Measurements from ENCODE around the gene ETFB.

Gene ETFB

DNA sequence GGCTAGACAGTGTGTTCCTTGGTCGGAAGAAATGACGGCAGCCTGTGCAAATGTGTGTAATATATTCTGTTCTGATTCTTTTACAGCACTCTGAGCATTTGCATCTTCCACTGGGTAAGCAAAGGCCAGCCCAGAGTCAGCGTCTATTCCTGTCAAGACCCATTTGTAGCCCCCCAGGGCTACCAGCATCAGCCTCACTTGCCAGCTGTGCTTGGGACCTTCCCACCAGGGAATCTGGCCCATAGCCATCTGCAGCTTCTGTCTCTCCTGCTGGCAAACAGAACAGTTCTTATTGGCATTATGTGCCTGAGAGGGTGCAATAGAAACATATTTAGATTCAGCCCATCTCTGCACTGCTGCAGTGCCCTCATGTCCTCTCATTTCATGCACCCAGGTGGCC is 60.7 kb downstream of the ETFB start:
- Histone ChIP-seq H3K4me3 (ENCODE audit: low read depth, low read length) (no peak overlapping the region), H2BK120ac (ENCODE audit: insufficient read depth, low read length, poor library complexity) (no peak overlapping the region), H3K27me3 (ENCODE audit: insufficient read depth, low read length) (no peaks in the 10 kb centered on the region), H2BK12ac (ENCODE audit: low read length) (no peak overlapping the region), H4K91ac (ENCODE audit: low read depth, low read length) (no peak overlapping the region), H3K4me1 (ENCODE audit: control insufficient read depth in 1 of 2, insufficient read depth in 2 of 2, low read length in 2 of 2) (no peaks in the 10 kb centered on the region), H3K18ac (ENCODE audit: low read length) (no peak overlapping the region), H3K4ac (ENCODE audit: low read depth, low read length) (no peak overlapping the region), H2BK5ac (ENCODE audit: low read depth, low read length, poor library complexity) (no peak overlapping the region), H3K36me3 (ENCODE audit: control insufficient read depth in 1 of 2, insufficient read depth in 2 of 2, low read length in 2 of 2) (no peaks in the 10 kb centered on the region), H3K14ac (ENCODE audit: low read length) (no peak overlapping the region), H2AFZ (ENCODE audit: insufficient read depth, low read length, poor library complexity) (no peak overlapping the region), H3K9ac (ENCODE audit: low read length) (no peak overlapping the region), H3K23ac (ENCODE audit: low read length) (no peak overlapping the region), H3K4me2 (ENCODE audit: low read length) (no peak overlapping the region), H3K27ac (ENCODE audit: low read depth, low read length) (no peak overlapping the region), H4K12ac (ENCODE audit: low read depth, low read length) (no peak overlapping the region), H3K9me3 (ENCODE audit: insufficient read depth, low read depth, low read length) (peaks cover 3% of the 10 kb centered on the region), H4K8ac (ENCODE audit: low read depth, low read length) (no peak overlapping the region), H3K79me1 (ENCODE audit: low read length) (no peaks in the 10 kb centered on the region), H2AK5ac (ENCODE audit: low read length) (no peak overlapping the region), H3K79me2 (ENCODE audit: control insufficient read depth, insufficient read depth, low read length, poor library complexity) (no peaks in the 10 kb centered on the region)
- no peak for DNase-seq
- WGBS (ENCODE audit: extremely low coverage, insufficient coverage, insufficient read length), result no CpG with 5 or more reads among the region's 3 CpGs

GRCh38 chr19:51301266-51301665 is 64.9 kb downstream of the ETFB start:
- Histone ChIP-seq H3K27ac (ENCODE audit: low read depth, low read length) (no peak overlapping the region), H3K18ac (ENCODE audit: low read length) (no peak overlapping the region), H2AFZ (ENCODE audit: insufficient read depth, low read length, poor library complexity) (no peak overlapping the region), H3K4me1 (ENCODE audit: control insufficient read depth in 1 of 2, insufficient read depth in 2 of 2, low read length in 2 of 2) (no peaks in the 10 kb centered on the region), H3K79me2 (ENCODE audit: control insufficient read depth, insufficient read depth, low read length, poor library complexity) (no peaks in the 10 kb centered on the region), H3K79me1 (ENCODE audit: low read length) (no peaks in the 10 kb centered on the region), H2BK5ac (ENCODE audit: low read depth, low read length, poor library complexity) (no peak overlapping the region), H3K4ac (ENCODE audit: low read depth, low read length) (no peak overlapping the region), H3K36me3 (ENCODE audit: control insufficient read depth in 1 of 2, insufficient read depth in 2 of 2, low read length in 2 of 2) (no peaks in the 10 kb centered on the region), H3K23ac (ENCODE audit: low read length) (no peak overlapping the region), H2BK12ac (ENCODE audit: low read length) (no peak overlapping the region), H3K4me3 (ENCODE audit: low read depth, low read length) (no peak overlapping the region), H4K8ac (ENCODE audit: low read depth, low read length) (no peak overlapping the region), H2BK120ac (ENCODE audit: insufficient read depth, low read length, poor library complexity) (no peak overlapping the region), H3K9ac (ENCODE audit: low read length) (no peak overlapping the region), H3K4me2 (ENCODE audit: low read length) (no peak overlapping the region), H4K91ac (ENCODE audit: low read depth, low read length) (no peak overlapping the region), H2AK5ac (ENCODE audit: low read length) (no peak overlapping the region), H3K27me3 (ENCODE audit: insufficient read depth, low read length) (no peaks in the 10 kb centered on the region), H3K14ac (ENCODE audit: low read length) (no peak overlapping the region), H3K9me3 (ENCODE audit: insufficient read depth, low read depth, low read length) (peaks cover 2% of the 10 kb centered on the region), H4K12ac (ENCODE audit: low read depth, low read length) (no peak overlapping the region)
- no CpG with 5 or more reads among the region's 7 CpGs for WGBS (ENCODE audit: extremely low coverage, insufficient coverage, insufficient read length)
- no peak for DNase-seq

DNA sequence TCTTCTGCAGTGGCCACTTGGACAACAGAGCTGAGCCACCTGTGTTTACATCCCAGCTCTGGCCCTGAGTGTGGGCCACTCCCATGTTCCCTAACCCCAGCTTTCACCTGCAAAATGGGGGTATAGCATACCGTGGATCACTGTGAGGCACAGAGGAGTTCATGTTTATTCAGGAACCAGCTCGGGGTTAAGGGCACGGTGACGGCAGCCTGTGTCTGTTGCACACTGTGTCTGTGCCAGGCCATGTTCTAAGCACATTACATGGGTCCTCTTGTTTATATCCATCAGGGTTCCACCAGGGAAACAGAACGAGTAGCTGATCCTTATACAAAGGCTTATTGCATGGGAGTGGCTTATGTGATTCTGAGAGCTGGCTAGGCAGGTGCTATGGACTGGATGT is 68.8 kb downstream of the ETFB start:
- Histone ChIP-seq H3K4ac (ENCODE audit: low read depth, low read length) (no peak overlapping the region), H3K27me3 (ENCODE audit: insufficient read depth, low read length) (no peaks in the 10 kb centered on the region), H2BK5ac (ENCODE audit: low read depth, low read length, poor library complexity) (no peak overlapping the region), H3K79me1 (ENCODE audit: low read length) (no peaks in the 10 kb centered on the region), H3K79me2 (ENCODE audit: control insufficient read depth, insufficient read depth, low read length, poor library complexity) (no peaks in the 10 kb centered on the region), H3K4me3 (ENCODE audit: low read depth, low read length) (no peak overlapping the region), H4K91ac (ENCODE audit: low read depth, low read length) (no peak overlapping the region), H3K9ac (ENCODE audit: low read length) (no peak overlapping the region), H2BK12ac (ENCODE audit: low read length) (no peak overlapping the region), H3K4me2 (ENCODE audit: low read length) (no peak overlapping the region), H4K8ac (ENCODE audit: low read depth, low read length) (no peak overlapping the region), H3K27ac (ENCODE audit: low read depth, low read length) (no peak overlapping the region), H3K23ac (ENCODE audit: low read length) (no peak overlapping the region), H3K18ac (ENCODE audit: low read length) (no peak overlapping the region), H3K9me3 (ENCODE audit: insufficient read depth, low read depth, low read length) (no peaks in the 10 kb centered on the region), H2BK120ac (ENCODE audit: insufficient read depth, low read length, poor library complexity) (no peak overlapping the region), H3K36me3 (ENCODE audit: control insufficient read depth in 1 of 2, insufficient read depth in 2 of 2, low read length in 2 of 2) (no peaks in the 10 kb centered on the region), H2AK5ac (ENCODE audit: low read length) (no peak overlapping the region), H3K14ac (ENCODE audit: low read length) (no peak overlapping the region), H3K4me1 (ENCODE audit: control insufficient read depth in 1 of 2, insufficient read depth in 2 of 2, low read length in 2 of 2) (no peaks in the 10 kb centered on the region), H2AFZ (ENCODE audit: insufficient read depth, low read length, poor library complexity) (no peak overlapping the region), H4K12ac (ENCODE audit: low read depth, low read length) (no peak overlapping the region)
- DNase-seq, result no peak
- no CpG with 5 or more reads among the region's 5 CpGs for WGBS (ENCODE audit: extremely low coverage, insufficient coverage, insufficient read length)

DNA sequence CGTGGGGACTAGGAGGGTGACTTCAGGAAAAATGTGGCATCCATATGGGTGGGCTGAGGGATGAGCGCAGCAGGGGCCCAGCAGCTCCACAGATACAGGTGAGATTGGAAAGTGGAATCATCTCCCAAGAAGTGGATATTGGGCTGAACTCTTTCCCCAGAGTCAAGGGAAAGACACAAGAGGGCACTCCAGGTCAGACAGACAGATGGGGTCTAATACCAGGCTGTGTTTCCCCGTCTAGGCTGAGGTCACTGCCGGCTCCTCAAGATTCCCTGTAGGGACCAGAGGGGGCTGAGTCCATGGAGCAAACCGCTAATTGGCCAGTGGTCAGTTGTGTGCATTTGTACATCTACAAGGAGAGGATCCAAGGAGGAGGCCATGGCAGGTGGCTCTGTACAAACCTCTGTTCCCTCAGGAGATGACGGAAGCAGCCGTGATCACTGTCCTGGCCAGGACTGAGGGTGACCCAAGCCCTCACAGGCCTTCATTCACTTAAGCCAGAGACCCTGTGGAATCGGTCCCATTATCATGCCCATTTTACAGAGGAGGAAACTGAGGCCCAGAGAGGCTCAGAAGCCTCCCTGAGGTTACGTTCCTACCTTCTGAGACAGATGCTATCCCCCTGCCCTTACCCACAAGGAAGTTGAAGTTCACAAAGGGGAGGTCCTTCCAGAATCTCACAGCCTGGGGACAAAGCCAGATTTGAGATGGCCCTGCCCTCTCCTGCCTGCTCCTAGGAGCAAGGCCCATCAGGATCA is 69.7 kb downstream of the ETFB start:
- H3K27me3 ChIP-seq (ENCODE audit: insufficient read depth, low read length), result no peaks in the 10 kb centered on the region
- H3K18ac ChIP-seq (ENCODE audit: low read length), result no peak overlapping the region
- no peak overlapping the region for H3K4me3 ChIP-seq (ENCODE audit: low read depth, low read length)
- no peaks in the 10 kb centered on the region for H3K9me3 ChIP-seq (ENCODE audit: insufficient read depth, low read depth, low read length)
- H3K79me1 ChIP-seq (ENCODE audit: low read length), result no peaks in the 10 kb centered on the region
- no peak overlapping the region for H4K91ac ChIP-seq (ENCODE audit: low read depth, low read length)
- H3K4me2 ChIP-seq (ENCODE audit: low read length), result no peak overlapping the region
- H3K23ac ChIP-seq (ENCODE audit: low read length), result no peak overlapping the region
- H3K4me1 ChIP-seq (ENCODE audit: control insufficient read depth in 1 of 2, insufficient read depth in 2 of 2, low read length in 2 of 2), result no peaks in the 10 kb centered on the region
- no peak overlapping the region for H2AFZ ChIP-seq (ENCODE audit: insufficient read depth, low read length, poor library complexity)
- H3K14ac ChIP-seq (ENCODE audit: low read length), result no peak overlapping the region
- no peak overlapping the region for H2BK5ac ChIP-seq (ENCODE audit: low read depth, low read length, poor library complexity)
- H3K27ac ChIP-seq (ENCODE audit: low read depth, low read length), result no peak overlapping the region
- H3K9ac ChIP-seq (ENCODE audit: low read length), result no peak overlapping the region
- H2AK5ac ChIP-seq (ENCODE audit: low read length), result no peak overlapping the region
- WGBS (ENCODE audit: extremely low coverage, insufficient coverage, insufficient read length), result no CpG with 5 or more reads among the region's 9 CpGs
- no peak overlapping the region for H3K4ac ChIP-seq (ENCODE audit: low read depth, low read length)
- no peak overlapping the region for H2BK12ac ChIP-seq (ENCODE audit: low read length)
- no peaks in the 10 kb centered on the region for H3K36me3 ChIP-seq (ENCODE audit: control insufficient read depth in 1 of 2, insufficient read depth in 2 of 2, low read length in 2 of 2)
- no peak overlapping the region for H4K8ac ChIP-seq (ENCODE audit: low read depth, low read length)
- DNase-seq, result no peak
- H2BK120ac ChIP-seq (ENCODE audit: insufficient read depth, low read length, poor library complexity), result no peak overlapping the region
- H3K79me2 ChIP-seq (ENCODE audit: control insufficient read depth, insufficient read depth, low read length, poor library complexity), result no peaks in the 10 kb centered on the region
- H4K12ac ChIP-seq (ENCODE audit: low read depth, low read length), result no peak overlapping the region

Data from trophoblast cell (in vitro differentiated cells and primary cell).